ENCODE data around the gene LPP. TPM values are rescaled to one million over a fixed set of nuclear protein-coding genes. Genes with fewer than 3 reads are reported as not detected.

The LPP gene
- polyA plus RNA-seq, 3 donors = 14.1 to 23.2 (median 15.3) TPM

DNA sequence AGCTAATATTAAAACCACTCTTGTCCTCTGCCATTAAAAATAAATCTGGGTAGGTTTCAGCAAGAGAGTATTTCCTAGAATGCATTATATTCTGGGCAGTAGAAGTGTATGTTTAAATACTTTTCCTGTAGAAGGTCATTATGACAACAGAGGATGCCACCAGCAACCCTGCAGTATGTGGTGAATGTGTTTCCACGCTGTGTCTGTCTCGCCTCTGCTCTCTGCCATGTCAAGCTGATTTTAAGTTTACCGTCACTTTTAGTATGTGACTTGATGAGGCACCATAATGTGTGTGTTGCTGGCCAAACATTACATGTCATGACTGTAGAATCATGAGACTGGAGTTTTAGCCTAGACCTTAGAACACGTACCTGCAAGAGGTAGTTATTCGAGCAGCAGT is 211.2 kb downstream of the LPP start:
- Mint-ChIP-seq H3K4me1 (peaks cover 6% of the 10 kb centered on the region), H3K9me3 (no peaks in the 10 kb centered on the region)
- H3K79me2 ChIP-seq (ENCODE audit: insufficient read depth, low read length) = no peaks in the 10 kb centered on the region

DNA sequence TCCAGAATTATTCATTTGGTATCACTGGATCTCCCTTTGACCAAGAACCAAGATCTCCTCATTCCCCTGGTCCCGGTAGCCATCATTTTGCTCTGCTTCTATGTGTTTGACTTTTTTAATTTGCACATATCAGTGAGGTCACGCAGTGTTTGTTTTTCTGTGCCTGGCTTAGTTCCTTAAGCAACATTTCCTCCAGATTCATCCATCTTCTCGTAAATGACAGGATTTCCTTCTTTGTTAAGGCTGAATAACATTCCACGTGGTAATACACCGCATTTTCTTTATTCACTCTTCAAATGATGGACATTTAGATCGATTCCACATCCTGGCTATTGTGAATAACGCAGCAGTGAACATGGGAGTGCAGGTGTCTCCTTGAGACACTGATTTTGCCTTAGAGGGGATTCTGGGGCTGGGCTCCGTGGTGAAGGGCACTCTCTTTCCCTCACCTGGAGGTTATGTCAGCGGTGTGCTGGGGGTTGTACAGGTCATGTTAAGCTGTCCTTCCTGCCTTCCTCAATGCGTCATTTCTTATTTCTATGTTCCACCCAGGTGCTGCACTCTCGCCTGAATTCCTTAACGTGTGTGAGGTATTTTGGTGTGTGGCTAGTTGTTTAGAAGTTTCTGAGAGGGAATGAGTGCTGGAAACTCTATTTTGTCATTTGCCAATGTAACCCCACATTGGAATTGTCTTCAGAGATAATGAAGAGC is 212.2 kb downstream of the LPP start:
- H3K9ac ChIP-seq (ENCODE audit: insufficient read depth, low read length, poor library complexity, severe bottlenecking) = no peak overlapping the region
- Mint-ChIP-seq H3K4me3 (no peak overlapping the region), H3K27ac (no peak overlapping the region), H3K9me3 (no peaks in the 10 kb centered on the region), H3K4me1 (peaks cover 10% of the 10 kb centered on the region), H3K36me3 (peaks cover 3 to 15% of the 10 kb centered on the region in 2 donors), H3K27me3 (ENCODE audit: low read depth in 3 of 3) (peaks cover 0 to 3% (median 0%) of the 10 kb centered on the region in 3 donors)
- no peak overlapping the region for H2AFZ ChIP-seq (ENCODE audit: insufficient read depth, low read depth, low read length, poor library complexity, severe bottlenecking)
- peaks cover 0 to 2% of the 10 kb centered on the region in 2 donors for H3K36me3 ChIP-seq (replicated peaks in 1 of 2; ENCODE audit: control insufficient read depth in 1 of 2, insufficient read depth in 2 of 2, low read length in 2 of 2)
- H3K9me3 ChIP-seq (replicated peaks in 1 of 2; ENCODE audit: control insufficient read depth in 1 of 2, insufficient read depth in 1 of 2, low read length in 2 of 2) = no peaks in the 10 kb centered on the region
- 75% methylated on average over 4 of the region's 12 CpGs for WGBS (ENCODE audit: insufficient coverage)
- no peaks in the 10 kb centered on the region for H3K27me3 ChIP-seq (ENCODE audit: control insufficient read depth in 2 of 2, insufficient read depth in 2 of 2, low read length in 2 of 2)
- H3K27ac ChIP-seq (ENCODE audit: low read depth in 1 of 2, low read length in 2 of 2) = no peak overlapping the region
- H3K4me3 ChIP-seq (replicated peaks in 1 of 3; ENCODE audit: low read depth in 2 of 3, low read length in 3 of 3) = no peak overlapping the region
- H4K20me1 ChIP-seq (ENCODE audit: insufficient read depth, low read length) = no peaks in the 10 kb centered on the region
- H3K79me2 ChIP-seq (ENCODE audit: insufficient read depth, low read length) = no peaks in the 10 kb centered on the region
- intact Hi-C loops (cut with micrococcal nuclease) = no loop called here
- no peak for TF ChIP-seq CTCF (IDR thresholded peaks at IDR 0.05)
- DNase-seq = no peak
- H3K4me1 ChIP-seq (ENCODE audit: control insufficient read depth in 1 of 2, insufficient read depth in 2 of 2, low read length in 2 of 2) = no peaks in the 10 kb centered on the region
- H3K4me2 ChIP-seq (replicated peaks; ENCODE audit: extremely low read depth, low read length, poor library complexity, severe bottlenecking) = no peak overlapping the region

More for the DNA sequence above, 211.2 kb downstream of the LPP start:
- Mint-ChIP-seq H3K4me3 (no peak overlapping the region), H3K27ac (no peak overlapping the region), H3K27me3 (ENCODE audit: low read depth in 3 of 3) (peaks cover 0 to 3% (median 1%) of the 10 kb centered on the region in 3 donors), H3K36me3 (peaks cover 11 to 19% of the 10 kb centered on the region in 2 donors)
- Histone ChIP-seq H4K20me1 (ENCODE audit: insufficient read depth, low read length) (no peaks in the 10 kb centered on the region), H3K4me1 (ENCODE audit: control insufficient read depth in 1 of 2, insufficient read depth in 2 of 2, low read length in 2 of 2) (no peaks in the 10 kb centered on the region), H3K36me3 (replicated peaks in 1 of 2; ENCODE audit: control insufficient read depth in 1 of 2, insufficient read depth in 2 of 2, low read length in 2 of 2) (peaks cover 0 to 2% of the 10 kb centered on the region in 2 donors), H3K4me3 (replicated peaks in 1 of 3; ENCODE audit: low read depth in 2 of 3, low read length in 3 of 3) (no peak overlapping the region), H3K27ac (ENCODE audit: low read depth in 1 of 2, low read length in 2 of 2) (no peak overlapping the region), H3K9ac (ENCODE audit: insufficient read depth, low read length, poor library complexity, severe bottlenecking) (no peak overlapping the region), H2AFZ (ENCODE audit: insufficient read depth, low read depth, low read length, poor library complexity, severe bottlenecking) (no peak overlapping the region), H3K4me2 (replicated peaks; ENCODE audit: extremely low read depth, low read length, poor library complexity, severe bottlenecking) (no peak overlapping the region), H3K27me3 (ENCODE audit: control insufficient read depth in 2 of 2, insufficient read depth in 2 of 2, low read length in 2 of 2) (no peaks in the 10 kb centered on the region), H3K9me3 (replicated peaks in 1 of 2; ENCODE audit: control insufficient read depth in 1 of 2, insufficient read depth in 1 of 2, low read length in 2 of 2) (no peaks in the 10 kb centered on the region)
- intact Hi-C loops (cut with micrococcal nuclease) = no loop called here
- DNase-seq = no peak
- 98% methylated on average over 5 of the region's 5 CpGs for WGBS (ENCODE audit: insufficient coverage)
- no peak for TF ChIP-seq CTCF (IDR thresholded peaks at IDR 0.05)

Data from CD14-positive monocyte (primary cell).